Dermis blood vessel endothelial cell (primary cell): ENCODE data around the gene ANKLE2. TPM values are rescaled to one million over a fixed set of nuclear protein-coding genes. Genes with fewer than 3 reads are reported as not detected.

Experiments used
- DNase-seq: peaks from one replicate; pipeline ENCODE4 v3.0.0; 2010
- total RNA-seq: library from RNA; depleted of rRNA; stranded (reverse); fragments of >200 nt; gene quantifications from 2 replicates; pipeline ENCODE4 v1.2.3, GENCODE V29; 2014

Gene ANKLE2
- total RNA-seq, 1 donor from 2014 or later, result 61.6 TPM

DNA sequence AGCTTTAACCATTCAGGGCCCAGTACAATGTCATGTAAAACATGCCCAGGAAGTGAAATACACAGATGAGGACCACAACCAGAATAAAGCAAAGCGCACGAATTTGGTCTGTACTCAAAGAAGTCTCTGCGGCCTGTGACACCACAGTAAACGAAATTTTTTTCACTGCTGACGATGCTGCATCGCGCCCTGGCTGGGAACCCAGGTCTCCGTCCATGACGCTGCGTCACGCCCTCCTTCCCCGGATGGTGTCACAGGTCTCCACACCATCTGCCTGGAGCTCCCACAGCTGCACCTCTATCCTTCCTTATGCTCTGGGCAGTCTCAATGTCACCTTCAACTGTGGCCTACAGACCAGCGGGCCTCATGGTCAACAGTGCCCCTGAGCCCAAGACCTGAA is 17.8 kb downstream of the ANKLE2 start:
- no peak for DNase-seq

DNA sequence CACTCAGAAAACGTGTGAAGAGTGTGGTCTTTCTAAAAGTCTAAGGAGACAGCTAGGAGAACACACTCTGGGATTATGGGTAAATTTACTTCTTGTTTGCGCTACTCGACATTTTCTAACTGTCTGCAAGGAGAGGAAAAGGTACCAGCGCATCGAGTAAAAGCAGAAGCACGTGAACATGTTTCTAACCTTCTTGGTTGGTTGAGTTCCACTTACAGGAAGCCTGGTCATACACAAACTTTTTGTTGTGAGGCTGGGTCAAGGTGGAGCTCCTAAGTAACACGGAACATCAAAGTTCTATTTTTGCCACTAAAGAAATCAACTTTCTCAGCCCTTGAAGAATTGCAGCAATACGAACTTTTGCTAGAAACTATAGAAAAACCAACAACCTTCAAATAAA is 20.0 kb downstream of the ANKLE2 start:
- DNase-seq, result no peak

GRCh38 chr12:132740652-132741051 is 21.0 kb downstream of the ANKLE2 start:
- DNase-seq, result no peak

- no peak for DNase-seq
These were observed 21.4 kb downstream of the ANKLE2 start for GRCh38 chr12:132740313-132740646.

DNA sequence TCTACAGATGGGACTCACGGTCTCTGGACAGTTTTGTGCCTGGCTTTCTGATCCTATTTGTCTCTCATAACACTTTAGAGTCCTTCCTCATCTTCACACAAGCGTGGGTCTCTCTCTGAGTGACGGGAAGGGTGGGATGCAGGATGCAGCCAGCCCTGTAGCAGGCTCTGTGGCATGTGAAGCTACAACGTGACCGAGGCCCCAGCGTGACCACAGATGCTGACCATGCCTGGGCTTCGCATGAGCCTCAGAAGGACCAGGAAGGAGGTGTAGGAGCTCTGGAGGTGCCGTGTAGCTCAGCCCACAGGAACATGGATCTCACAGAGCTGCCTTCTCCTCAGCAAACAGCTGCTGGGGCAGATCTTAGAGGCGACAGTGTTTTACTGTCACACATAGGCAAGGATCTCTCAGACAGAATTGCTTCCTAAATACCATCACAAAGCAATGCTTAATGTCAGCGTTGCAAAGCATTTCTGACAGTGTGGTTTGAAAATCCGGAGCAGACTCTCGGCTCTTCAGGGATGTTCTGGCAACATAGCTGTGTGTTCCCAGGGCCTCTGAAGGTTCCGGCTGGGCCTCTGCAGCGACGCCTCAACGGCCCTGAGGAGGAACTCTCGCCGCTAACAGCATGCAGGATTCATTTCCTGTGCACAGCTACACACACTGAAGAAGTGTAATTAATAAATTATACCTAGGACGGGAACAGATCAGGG is 21.9 kb downstream of the ANKLE2 start:
- no peak for DNase-seq

DNA sequence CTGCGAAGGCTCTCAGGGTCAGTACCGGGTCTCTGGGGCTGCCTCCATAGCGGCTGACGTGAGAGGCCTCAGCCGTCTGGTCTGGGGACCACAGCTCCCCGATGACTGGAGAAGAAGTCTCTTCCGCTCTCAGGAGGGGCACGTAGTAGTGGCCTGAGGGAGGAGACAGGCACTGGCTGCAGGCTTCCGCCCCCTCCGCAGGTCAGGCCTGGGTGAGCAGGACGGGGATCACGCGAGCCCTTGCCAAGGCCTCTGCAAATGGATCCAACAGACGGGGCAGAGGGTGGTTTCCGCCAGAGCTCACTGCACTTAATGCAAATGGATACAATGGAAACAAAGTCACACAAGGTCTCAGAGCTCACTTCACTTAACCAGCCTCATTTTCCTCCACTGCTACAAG is 24.7 kb downstream of the ANKLE2 start:
- no peak for DNase-seq

DNA sequence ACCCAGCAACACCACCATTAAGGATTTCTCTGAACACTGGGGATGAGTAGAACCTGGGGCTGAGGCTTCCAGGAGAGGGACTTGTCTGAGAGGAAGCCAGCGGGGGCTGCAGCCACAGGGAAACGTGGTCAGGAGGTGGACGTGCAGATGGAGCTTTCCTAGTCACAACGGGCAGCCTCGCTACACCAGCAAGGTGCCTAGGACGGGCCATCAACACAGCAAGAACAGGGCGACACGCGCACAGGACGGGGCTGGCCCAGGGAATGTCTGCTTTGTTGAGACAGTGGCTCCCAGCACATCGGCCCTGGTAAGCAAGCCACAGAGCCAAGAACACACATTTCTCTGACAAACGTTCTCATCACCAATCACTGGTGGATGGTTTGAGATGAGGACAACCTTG is 25.3 kb downstream of the ANKLE2 start:
- no peak for DNase-seq

DNA sequence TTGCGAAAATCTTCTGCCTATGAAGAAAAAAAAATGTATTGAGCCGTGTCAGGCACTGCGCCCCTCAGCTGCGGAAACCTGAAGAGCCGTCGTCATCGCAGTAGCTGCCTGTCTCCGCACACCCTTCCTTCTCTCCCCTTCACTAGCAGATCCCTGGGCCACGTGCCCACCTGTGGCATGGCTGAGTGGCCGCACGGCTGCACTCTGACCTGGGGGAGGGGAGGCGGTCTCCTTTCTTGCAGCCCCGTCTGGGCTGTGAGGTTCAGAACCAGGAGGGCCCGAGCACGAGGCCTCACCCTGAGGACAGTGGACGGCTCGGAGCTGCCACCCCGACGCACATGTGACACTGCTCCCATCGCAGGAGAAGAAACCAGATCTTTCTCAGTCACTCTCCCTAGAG is 26.1 kb downstream of the ANKLE2 start:
- no peak for DNase-seq

- no peak for DNase-seq
These were observed 27.4 kb downstream of the ANKLE2 start for GRCh38 chr12:132734206-132734605.

GRCh38 chr12:132731574-132731973 is 30.1 kb downstream of the ANKLE2 start:
- DNase-seq, result no peak

GRCh38 chr12:132730353-132730752 is 31.3 kb downstream of the ANKLE2 start:
- no peak for DNase-seq

- no peak for DNase-seq
These were observed 31.9 kb downstream of the ANKLE2 start for GRCh38 chr12:132729541-132730320.

DNA sequence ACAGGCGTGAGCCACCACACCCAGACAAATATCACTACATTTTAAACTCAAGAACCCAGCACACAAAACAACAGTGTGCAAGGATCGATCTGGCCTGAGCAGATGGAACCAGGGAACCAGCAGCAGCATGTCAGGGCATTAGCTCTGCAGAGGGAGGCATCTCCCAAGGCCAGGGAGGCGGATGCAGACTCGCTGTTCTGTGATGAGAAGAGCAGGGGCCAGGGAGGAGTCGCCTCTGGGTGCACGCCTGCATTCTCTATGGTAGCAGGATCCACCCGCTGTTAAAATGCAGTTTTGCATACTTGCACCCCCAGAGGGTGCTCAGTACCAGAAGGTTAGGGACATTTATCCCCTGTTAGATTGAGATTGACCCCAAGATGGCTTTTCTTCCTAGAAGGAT is 33.1 kb downstream of the ANKLE2 start:
- DNase-seq, result no peak

- no peak for DNase-seq
These were observed 34.4 kb downstream of the ANKLE2 start for GRCh38 chr12:132727091-132727794.

DNA sequence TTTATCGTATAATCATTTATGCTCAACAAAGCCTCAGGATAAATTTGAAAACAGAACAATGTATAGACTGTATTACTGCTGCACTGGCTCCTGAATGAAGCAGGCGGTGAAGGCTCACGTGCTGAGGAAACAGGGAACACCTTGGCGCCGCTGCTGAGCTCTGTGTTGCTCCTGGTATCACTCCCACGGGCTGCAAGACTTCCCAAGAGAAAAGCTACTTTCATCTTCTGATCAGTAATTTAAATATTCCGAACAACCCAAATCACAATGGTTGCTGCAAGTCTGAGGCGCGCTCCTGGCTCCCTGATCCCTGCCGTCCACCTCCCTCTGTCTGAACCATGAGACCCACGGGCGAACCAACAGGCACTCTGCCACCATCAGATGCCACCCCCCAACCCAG is 35.2 kb downstream of the ANKLE2 start:
- DNase-seq, result no peak

DNA sequence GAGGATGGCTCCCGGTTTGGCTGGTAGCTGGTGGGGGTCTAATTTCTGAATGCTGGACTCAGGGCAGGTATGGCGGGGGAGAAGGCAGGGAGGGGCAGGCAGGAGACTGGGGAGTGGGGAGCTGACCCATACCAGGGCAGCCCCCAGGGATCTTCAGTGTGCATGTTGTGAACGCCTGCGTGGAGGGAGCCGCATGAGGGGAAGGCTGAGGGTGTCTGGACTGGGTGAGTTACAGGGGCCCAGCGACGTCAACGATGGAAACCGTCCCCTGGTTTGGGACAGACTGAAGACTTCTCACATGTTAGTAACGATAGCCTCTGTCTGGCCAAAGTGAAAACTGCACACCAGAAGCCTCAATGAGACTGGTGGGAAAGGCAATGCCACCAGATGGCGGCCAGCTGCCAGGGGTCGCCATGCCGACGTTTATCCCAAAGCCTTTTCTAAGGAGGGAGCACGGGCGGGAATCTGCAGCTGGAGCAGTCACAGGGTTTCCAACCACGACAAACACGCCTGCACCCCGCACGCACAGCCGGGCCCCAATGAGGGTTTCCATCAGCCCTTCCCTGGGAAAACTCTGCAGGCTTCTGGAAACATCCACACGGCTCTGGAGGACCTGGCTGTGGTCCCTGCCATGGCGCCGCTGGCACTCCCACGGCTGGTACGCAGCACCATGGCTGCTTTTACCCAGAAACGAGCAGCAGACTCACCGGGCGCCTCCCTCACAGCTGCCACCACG is 37.0 kb downstream of the ANKLE2 start:
- DNase-seq, result no peak

DNA sequence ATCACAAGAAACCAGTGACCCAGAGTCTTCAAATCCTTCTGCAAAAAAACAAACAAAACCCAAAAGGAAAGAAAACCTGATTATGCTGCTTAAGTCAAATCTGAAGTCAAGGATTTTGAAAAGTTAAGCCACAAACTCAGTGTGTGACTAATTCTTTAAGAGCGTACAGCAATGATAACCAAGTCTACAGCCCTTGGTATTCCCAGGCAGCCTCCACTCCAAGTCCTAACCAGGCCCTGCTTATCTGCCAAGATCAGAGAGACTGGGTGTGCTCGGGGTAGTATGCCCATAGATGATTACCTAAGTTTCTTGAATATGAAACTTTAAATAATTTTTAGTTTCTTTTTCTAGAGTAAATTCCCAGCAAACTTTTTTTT is 37.9 kb downstream of the ANKLE2 start:
- no peak for DNase-seq

DNA sequence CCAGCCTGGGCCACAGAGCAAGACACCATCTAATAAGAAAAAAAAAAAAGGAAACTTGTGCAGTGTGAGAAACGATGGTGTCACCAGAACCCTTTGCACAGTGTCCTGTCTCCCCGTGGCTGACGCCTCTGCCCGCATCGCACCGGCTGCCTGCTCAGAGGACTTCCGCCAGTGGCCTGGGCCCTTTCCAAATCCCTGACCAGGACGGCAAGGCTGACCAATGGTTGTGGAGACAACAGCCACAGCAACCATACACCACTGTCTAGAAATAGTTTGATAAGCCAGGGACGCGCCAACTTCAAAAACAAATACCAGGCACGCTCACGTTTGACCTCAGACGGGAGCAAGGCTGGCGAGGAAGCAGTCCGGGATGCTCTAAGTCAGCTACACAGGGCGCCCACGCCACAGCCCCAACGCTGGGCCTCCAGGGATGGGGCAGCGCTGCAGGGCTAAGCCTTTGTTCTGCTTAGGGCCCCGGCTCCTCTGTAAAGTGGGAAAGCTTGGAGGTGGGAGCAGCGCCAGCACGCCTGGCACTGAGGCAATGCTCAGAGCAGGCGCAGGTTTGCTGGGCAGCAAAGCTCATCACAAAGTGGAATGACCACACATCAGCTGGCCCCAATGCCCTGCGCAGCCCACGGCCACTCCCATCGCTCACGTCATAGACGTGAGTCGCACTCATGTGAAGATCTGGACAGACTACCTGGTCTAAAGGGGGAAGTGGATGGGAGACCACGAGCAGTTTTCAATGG is 38.4 kb downstream of the ANKLE2 start:
- no peak for DNase-seq

GRCh38 chr12:132720606-132721345 is 40.9 kb downstream of the ANKLE2 start:
- no peak for DNase-seq

- no peak for DNase-seq
These were observed 41.7 kb downstream of the ANKLE2 start for GRCh38 chr12:132719954-132720324.

- DNase-seq, result no peak
These were observed 42.3 kb downstream of the ANKLE2 start for GRCh38 chr12:132719141-132719953.
